ENCODE results near the gene NDUFB10. TPM values are rescaled to one million over a fixed set of nuclear protein-coding genes. Genes with fewer than 3 reads are reported as not detected.

Gene NDUFB10
- total and polyA plus RNA-seq, 2 donors (not counting 1 experiment from before 2014, with no cell fraction given) = 123 to 149 TPM

GRCh38 chr16:1926271-1926670 lies 33.1 kb upstream of the NDUFB10 start:
- Histone ChIP-seq H3K9me3 (ENCODE audit: control insufficient read depth, insufficient read depth, low read depth, low read length) (no peaks in the 10 kb centered on the region), H3K4me3 (replicated peaks in 1 of 4; ENCODE audit: control extremely low read depth in 1 of 4, insufficient read depth in 1 of 4, low read depth in 3 of 4, low read length in 4 of 4) (no peak overlapping the region)
- no peak for TF ChIP-seq CTCF (conservative IDR thresholded peaks at IDR 0.05 in 1 of 2, IDR thresholded peaks at IDR 0.05 in 1 of 2; ENCODE audit: low read depth in 1 of 2, low read length in 2 of 2)
- TF ChIP-seq EZH2 (IDR thresholded peaks at IDR 0.05; ENCODE audit: low read length, missing control alignments) = no peak

GRCh38 chr16:1929105-1929504 lies 30.2 kb upstream of the NDUFB10 start:
- Histone ChIP-seq H2AFZ (ENCODE audit: low read length) (peak overlapping the region; percentile 65), H3K79me2 (ENCODE audit: control insufficient read depth, insufficient read depth, low read length) (no peaks in the 10 kb centered on the region), H3K27me3 (ENCODE audit: control insufficient read depth, insufficient read depth, low read length) (peaks cover 7% of the 10 kb centered on the region), H4K20me1 (ENCODE audit: control insufficient read depth, extremely low read depth, insufficient read depth, low read length) (no peaks in the 10 kb centered on the region), H3K27ac (ENCODE audit: insufficient read depth, low read length) (no peak overlapping the region), H3K4me1 (ENCODE audit: control insufficient read depth, extremely low read depth, insufficient read depth, low read length) (no peaks in the 10 kb centered on the region), H3K4me2 (ENCODE audit: extremely low read depth, insufficient read depth, low read length) (peak overlapping the region; percentile 48), H3K9ac (ENCODE audit: insufficient read depth, low read length) (peak overlapping the region; percentile 46), H3K36me3 (ENCODE audit: control insufficient read depth, insufficient read depth, low read length) (no peaks in the 10 kb centered on the region), H3K4me3 (replicated peaks in 1 of 4; ENCODE audit: control extremely low read depth in 1 of 4, insufficient read depth in 1 of 4, low read depth in 3 of 4, low read length in 4 of 4) (peak overlapping the region; percentile 3 to 58 (median 31)), H3K9me3 (ENCODE audit: control insufficient read depth, insufficient read depth, low read depth, low read length) (no peaks in the 10 kb centered on the region)
- TF ChIP-seq EZH2 (IDR thresholded peaks at IDR 0.05; ENCODE audit: low read length, missing control alignments) (no peak), CTCF (conservative IDR thresholded peaks at IDR 0.05 in 1 of 2, IDR thresholded peaks at IDR 0.05 in 1 of 2; ENCODE audit: low read depth in 1 of 2, low read length in 2 of 2) (no peak)
- peak in 1 of 2 donors; percentile 3 for DNase-seq (ENCODE audit: low read depth in 2 of 2)

More at GRCh38 chr16:1926271-1926670, 33.1 kb upstream of the NDUFB10 start:
- Histone ChIP-seq H3K27me3 (ENCODE audit: control insufficient read depth, insufficient read depth, low read length) (peaks cover 19% of the 10 kb centered on the region), H3K36me3 (ENCODE audit: control insufficient read depth, insufficient read depth, low read length) (no peaks in the 10 kb centered on the region), H3K27ac (ENCODE audit: insufficient read depth, low read length) (no peak overlapping the region), H2AFZ (ENCODE audit: low read length) (no peak overlapping the region), H4K20me1 (ENCODE audit: control insufficient read depth, extremely low read depth, insufficient read depth, low read length) (no peaks in the 10 kb centered on the region), H3K4me2 (ENCODE audit: extremely low read depth, insufficient read depth, low read length) (no peak overlapping the region), H3K9ac (ENCODE audit: insufficient read depth, low read length) (no peak overlapping the region), H3K4me1 (ENCODE audit: control insufficient read depth, extremely low read depth, insufficient read depth, low read length) (peaks cover 4% of the 10 kb centered on the region), H3K79me2 (ENCODE audit: control insufficient read depth, insufficient read depth, low read length) (no peaks in the 10 kb centered on the region)
- DNase-seq (ENCODE audit: low read depth in 2 of 2) = no peak

GRCh38 chr16:1929578-1930337 lies 29.6 kb upstream of the NDUFB10 start:
- Histone ChIP-seq H3K79me2 (ENCODE audit: control insufficient read depth, insufficient read depth, low read length) (no peaks in the 10 kb centered on the region), H3K9me3 (ENCODE audit: control insufficient read depth, insufficient read depth, low read depth, low read length) (no peaks in the 10 kb centered on the region), H3K9ac (ENCODE audit: insufficient read depth, low read length) (peak overlapping the region; percentile 46), H3K27ac (ENCODE audit: insufficient read depth, low read length) (no peak overlapping the region), H3K4me1 (ENCODE audit: control insufficient read depth, extremely low read depth, insufficient read depth, low read length) (no peaks in the 10 kb centered on the region), H3K27me3 (ENCODE audit: control insufficient read depth, insufficient read depth, low read length) (peaks cover 1% of the 10 kb centered on the region), H3K36me3 (ENCODE audit: control insufficient read depth, insufficient read depth, low read length) (no peaks in the 10 kb centered on the region), H4K20me1 (ENCODE audit: control insufficient read depth, extremely low read depth, insufficient read depth, low read length) (no peaks in the 10 kb centered on the region), H3K4me3 (replicated peaks in 1 of 4; ENCODE audit: control extremely low read depth in 1 of 4, insufficient read depth in 1 of 4, low read depth in 3 of 4, low read length in 4 of 4) (peak overlapping the region; percentile 29 to 58 (median 32)), H3K4me2 (ENCODE audit: extremely low read depth, insufficient read depth, low read length) (peak overlapping the region; percentile 68), H2AFZ (ENCODE audit: low read length) (peak overlapping the region; percentile 65)
- DNase-seq (ENCODE audit: low read depth in 2 of 2) = peak; percentile 67 to 80
- peak; percentile 47 to 75 for TF ChIP-seq CTCF (conservative IDR thresholded peaks at IDR 0.05 in 1 of 2, IDR thresholded peaks at IDR 0.05 in 1 of 2; ENCODE audit: low read depth in 1 of 2, low read length in 2 of 2)
- no peak for TF ChIP-seq EZH2 (IDR thresholded peaks at IDR 0.05; ENCODE audit: low read length, missing control alignments)
